SK-N-SH (cell line): ENCODE data around the gene PRMT7.

ENCODE experiments used
- CTCF ChIP-seq: fragments of 200-600 bp; sonication (generic); IDR thresholded peaks from 2 replicates; pipeline ENCODE4 v1.6.1; 2017; ENCODE audit warnings: antibody characterized with exemption, mild to moderate bottlenecking, moderate library complexity
- EP300 ChIP-seq, 2 experiments: IDR thresholded peaks; 2 replicates each; pipeline versions ENCODE4 v1.4.0 to v1.6.1; 2012; ENCODE audit warnings: borderline replicate concordance in 1 of 2, low read depth in 1 of 2, low read length in 1 of 2
- EZH2phosphoT487 ChIP-seq: fragments of 200-600 bp; sonication (generic); IDR thresholded peaks from 2 replicates; pipeline ENCODE4 v1.6.1; 2017; ENCODE audit warnings: low read depth, mixed run types, mild to moderate bottlenecking, antibody characterized with exemption, moderate library complexity, borderline replicate concordance
- GABPA ChIP-seq: IDR thresholded peaks from 2 replicates; pipeline ENCODE4 v1.4.0; 2012; ENCODE audit warnings: low read depth, mild to moderate bottlenecking
- IRF3 ChIP-seq: fragments of 150-350 bp; IDR thresholded peaks from 2 replicates; pipeline ENCODE4 v1.6.1; 2016; ENCODE audit warnings: mild to moderate bottlenecking, low read depth, low read length
- POLR2AphosphoS5 ChIP-seq: IDR thresholded peaks from 2 replicates; pipeline ENCODE4 v1.6.1; 2012; ENCODE audit warnings: low read depth, low read length
- RAD21 ChIP-seq: IDR thresholded peaks from 2 replicates; pipeline ENCODE4 v1.6.1; 2012; ENCODE audit warnings: mild to moderate bottlenecking, low read length
- SIN3A ChIP-seq: IDR thresholded peaks from 2 replicates; pipeline ENCODE4 v1.6.1; 2012; ENCODE audit warnings: low read depth, mild to moderate bottlenecking, low read length, moderate library complexity, borderline replicate concordance
- TAF1 ChIP-seq: IDR thresholded peaks from 2 replicates; pipeline ENCODE4 v1.6.1; 2012; ENCODE audit warnings: low read depth, mild to moderate bottlenecking, low read length, moderate library complexity, borderline replicate concordance

DNA sequence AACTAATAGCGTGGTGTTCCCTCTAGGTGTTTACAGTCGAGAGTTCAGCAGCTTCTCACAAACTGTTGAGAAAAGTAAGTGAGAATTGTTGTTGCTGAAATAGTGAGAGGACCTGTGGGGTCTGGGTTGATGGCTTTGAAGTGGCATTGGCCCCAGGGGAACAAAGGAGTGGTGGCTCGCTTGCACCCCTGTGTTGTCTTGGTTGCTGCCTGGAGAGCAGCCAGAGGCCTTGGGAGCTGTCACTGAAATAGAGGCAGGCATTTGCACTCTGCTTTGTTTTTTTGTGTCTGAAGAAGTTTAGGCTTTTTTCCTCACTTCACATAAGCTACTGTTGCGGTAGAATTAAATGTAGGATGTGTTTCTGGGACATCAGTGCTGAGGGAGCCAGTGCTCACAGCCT, 36.8 kb downstream of the PRMT7 start:
- TF ChIP-seq SIN3A (no peak), EP300 (IDR thresholded peaks at IDR 0.05; ENCODE audit: borderline replicate concordance in 1 of 2, low read depth in 1 of 2, low read length in 1 of 2) (no peak), CTCF (no peak), RAD21 (no peak), TAF1 (no peak), POLR2AphosphoS5 (no peak), IRF3 (no peak), GABPA (no peak), EZH2phosphoT487 (no peak)
